ENCODE data around the gene RCAN3. TPM values are rescaled to one million over a fixed set of nuclear protein-coding genes. Genes with fewer than 3 reads are reported as not detected.
A peak's percentile ranks its signal among the peaks of the same experiment; 100 is the strongest.

RCAN3 gene
- total and polyA plus RNA-seq, 10 of the 15 experiments (the other 5 are each of a cell fraction or from before 2014, with no cell fraction given): 0.02 to 0.46 (median 0.06) TPM; not detected in 3

DNA sequence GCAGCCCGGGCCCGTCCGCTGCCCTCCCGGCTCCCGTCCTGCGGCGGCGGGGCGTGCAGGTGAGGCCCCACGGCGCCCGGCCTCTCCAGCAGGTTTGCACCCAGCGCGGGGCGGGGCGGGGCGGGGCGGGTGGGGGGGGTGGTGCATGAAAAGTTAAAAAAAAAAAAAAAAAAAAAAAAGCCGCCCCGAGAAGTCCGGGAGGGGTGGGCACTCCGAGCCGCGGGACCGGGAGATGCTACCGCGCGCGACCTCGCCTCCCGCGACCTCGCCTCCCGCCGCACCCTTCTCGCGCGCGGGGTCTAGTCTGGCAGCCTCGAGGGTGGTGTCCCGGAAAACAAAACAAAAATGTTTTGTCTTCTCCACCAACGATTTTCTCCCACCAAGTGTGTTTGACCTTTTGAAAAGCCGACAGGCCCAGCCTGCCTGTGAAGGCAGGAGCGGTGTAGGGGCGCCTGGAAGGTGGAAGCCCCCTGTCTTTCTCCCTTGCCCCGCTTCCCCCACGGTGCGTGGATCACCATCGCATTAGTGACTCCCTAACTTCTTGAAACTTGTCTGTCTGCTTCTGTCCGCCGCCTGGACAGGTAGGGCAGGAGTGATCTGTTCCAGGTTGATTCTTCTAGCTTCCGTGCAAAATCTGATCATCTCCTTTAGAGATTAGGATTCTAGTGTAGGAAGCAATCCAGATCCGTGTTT, 569 bp downstream of the RCAN3 start:
- H2AFZ ChIP-seq (ENCODE audit: control insufficient read depth, low read depth, low read length): 0 out of 2 replicates have a peak overlapping the region, but pooled peaks have one; percentile 20
- in situ Hi-C loops (cut with MboI) (no loop called here), intact Hi-C loops (cut with micrococcal nuclease; ENCODE audit: unreplicated experiment) (no loop called here)

More for the DNA sequence above, 569 bp downstream of the RCAN3 start:
- TF ChIP-seq MTA3 (IDR thresholded peaks at IDR 0.05; ENCODE audit: borderline replicate concordance, low read length) (no peak), GABPA (IDR thresholded peaks at IDR 0.05; ENCODE audit: low read depth) (no peak), NR2C2 (IDR thresholded peaks at IDR 0.05; ENCODE audit: borderline replicate concordance, control insufficient read depth, insufficient read length, low read depth) (no peak), SRF (IDR thresholded peaks at IDR 0.05; ENCODE audit: low read depth in 2 of 2, low read length in 2 of 2) (no peak), CHD4 (IDR thresholded peaks at IDR 0.05) (no peak), TCF12 (IDR thresholded peaks at IDR 0.05; ENCODE audit: low read depth, low read length) (no peak)
- TF ChIP-seq, protein P1, sequence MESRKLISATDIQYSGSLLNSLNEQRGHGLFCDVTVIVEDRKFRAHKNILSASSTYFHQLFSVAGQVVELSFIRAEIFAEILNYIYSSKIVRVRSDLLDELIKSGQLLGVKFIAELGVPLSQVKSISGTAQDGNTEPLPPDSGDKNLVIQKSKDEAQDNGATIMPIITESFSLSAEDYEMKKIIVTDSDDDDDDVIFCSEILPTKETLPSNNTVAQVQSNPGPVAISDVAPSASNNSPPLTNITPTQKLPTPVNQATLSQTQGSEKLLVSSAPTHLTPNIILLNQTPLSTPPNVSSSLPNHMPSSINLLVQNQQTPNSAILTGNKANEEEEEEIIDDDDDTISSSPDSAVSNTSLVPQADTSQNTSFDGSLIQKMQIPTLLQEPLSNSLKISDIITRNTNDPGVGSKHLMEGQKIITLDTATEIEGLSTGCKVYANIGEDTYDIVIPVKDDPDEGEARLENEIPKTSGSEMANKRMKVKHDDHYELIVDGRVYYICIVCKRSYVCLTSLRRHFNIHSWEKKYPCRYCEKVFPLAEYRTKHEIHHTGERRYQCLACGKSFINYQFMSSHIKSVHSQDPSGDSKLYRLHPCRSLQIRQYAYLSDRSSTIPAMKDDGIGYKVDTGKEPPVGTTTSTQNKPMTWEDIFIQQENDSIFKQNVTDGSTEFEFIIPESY (IDR thresholded peaks at IDR 0.05): no peak
- TF ChIP-seq, protein P2, sequence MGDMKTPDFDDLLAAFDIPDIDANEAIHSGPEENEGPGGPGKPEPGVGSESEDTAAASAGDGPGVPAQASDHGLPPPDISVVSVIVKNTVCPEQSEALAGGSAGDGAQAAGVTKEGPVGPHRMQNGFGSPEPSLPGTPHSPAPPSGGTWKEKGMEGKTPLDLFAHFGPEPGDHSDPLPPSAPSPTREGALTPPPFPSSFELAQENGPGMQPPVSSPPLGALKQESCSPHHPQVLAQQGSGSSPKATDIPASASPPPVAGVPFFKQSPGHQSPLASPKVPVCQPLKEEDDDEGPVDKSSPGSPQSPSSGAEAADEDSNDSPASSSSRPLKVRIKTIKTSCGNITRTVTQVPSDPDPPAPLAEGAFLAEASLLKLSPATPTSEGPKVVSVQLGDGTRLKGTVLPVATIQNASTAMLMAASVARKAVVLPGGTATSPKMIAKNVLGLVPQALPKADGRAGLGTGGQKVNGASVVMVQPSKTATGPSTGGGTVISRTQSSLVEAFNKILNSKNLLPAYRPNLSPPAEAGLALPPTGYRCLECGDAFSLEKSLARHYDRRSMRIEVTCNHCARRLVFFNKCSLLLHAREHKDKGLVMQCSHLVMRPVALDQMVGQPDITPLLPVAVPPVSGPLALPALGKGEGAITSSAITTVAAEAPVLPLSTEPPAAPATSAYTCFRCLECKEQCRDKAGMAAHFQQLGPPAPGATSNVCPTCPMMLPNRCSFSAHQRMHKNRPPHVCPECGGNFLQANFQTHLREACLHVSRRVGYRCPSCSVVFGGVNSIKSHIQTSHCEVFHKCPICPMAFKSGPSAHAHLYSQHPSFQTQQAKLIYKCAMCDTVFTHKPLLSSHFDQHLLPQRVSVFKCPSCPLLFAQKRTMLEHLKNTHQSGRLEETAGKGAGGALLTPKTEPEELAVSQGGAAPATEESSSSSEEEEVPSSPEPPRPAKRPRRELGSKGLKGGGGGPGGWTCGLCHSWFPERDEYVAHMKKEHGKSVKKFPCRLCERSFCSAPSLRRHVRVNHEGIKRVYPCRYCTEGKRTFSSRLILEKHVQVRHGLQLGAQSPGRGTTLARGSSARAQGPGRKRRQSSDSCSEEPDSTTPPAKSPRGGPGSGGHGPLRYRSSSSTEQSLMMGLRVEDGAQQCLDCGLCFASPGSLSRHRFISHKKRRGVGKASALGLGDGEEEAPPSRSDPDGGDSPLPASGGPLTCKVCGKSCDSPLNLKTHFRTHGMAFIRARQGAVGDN (IDR thresholded peaks at IDR 0.05): no peak
- TF ChIP-seq, protein P3, sequence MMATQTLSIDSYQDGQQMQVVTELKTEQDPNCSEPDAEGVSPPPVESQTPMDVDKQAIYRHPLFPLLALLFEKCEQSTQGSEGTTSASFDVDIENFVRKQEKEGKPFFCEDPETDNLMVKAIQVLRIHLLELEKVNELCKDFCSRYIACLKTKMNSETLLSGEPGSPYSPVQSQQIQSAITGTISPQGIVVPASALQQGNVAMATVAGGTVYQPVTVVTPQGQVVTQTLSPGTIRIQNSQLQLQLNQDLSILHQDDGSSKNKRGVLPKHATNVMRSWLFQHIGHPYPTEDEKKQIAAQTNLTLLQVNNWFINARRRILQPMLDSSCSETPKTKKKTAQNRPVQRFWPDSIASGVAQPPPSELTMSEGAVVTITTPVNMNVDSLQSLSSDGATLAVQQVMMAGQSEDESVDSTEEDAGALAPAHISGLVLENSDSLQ (IDR thresholded peaks at IDR 0.05): no peak
- Histone ChIP-seq H3K27ac (ENCODE audit: control insufficient read depth, insufficient read depth) (no peak overlapping the region), H3K27me3 (replicated peaks in 1 of 2; ENCODE audit: control insufficient read depth in 2 of 2, insufficient read depth in 2 of 2, low read length in 1 of 2) (peaks cover 12 to 20% of the 10 kb centered on the region in 2 experiments), H4K20me1 (ENCODE audit: control insufficient read depth, insufficient read depth) (no peaks in the 10 kb centered on the region; the same call in 1 of the 2 replicates), H3K4me3 (peak overlapping the region; percentile 1; the same call in 1 of the 2 replicates), H3K4me1 (ENCODE audit: control insufficient read depth, insufficient read depth, low read length) (peaks cover 8% of the 10 kb centered on the region), H3K79me2 (ENCODE audit: control insufficient read depth, insufficient read depth, low read length) (no peaks in the 10 kb centered on the region), H3K4me2 (ENCODE audit: control insufficient read depth, insufficient read depth) (peak overlapping the region; percentile 54; the same call in 1 of the 2 replicates), H3K36me3 (ENCODE audit: control insufficient read depth in 2 of 2, insufficient read depth in 2 of 2, low read length in 1 of 2) (no peaks in the 10 kb centered on the region), H3K9me3 (replicated peaks; ENCODE audit: control insufficient read depth, insufficient read depth, low read length) (no peaks in the 10 kb centered on the region), H3K9ac (ENCODE audit: control insufficient read depth, insufficient read depth, low read length) (no peak overlapping the region)
- BruUV-seq (replicated peaks): no TSS peak
- DNase-seq (ENCODE audit: low read depth, low spot score): no peak
- 2% methylated on average over 46 of the region's 53 CpGs for WGBS (ENCODE audit: insufficient coverage, insufficient replicate concordance, low lambda C conversion rate, missing lambda C conversion rate)
- ATAC-seq: no peak
- ChIA-PET CTCF (interaction anchor here (1.0 kb wide), 1 partner anchor 24 kb away, joined by 3 read pairs; no protein-coding TSS in a partner anchor), SMC1A (ENCODE audit: uncharacterized antibody, unreplicated experiment) (no interaction called here), RAD21 (ENCODE audit: unreplicated experiment) (no interaction called here), POLR2A (no interaction called here)
- no peak for FAIRE-seq

All from GM12878 (cell line).